Eye (tissue), 1 donor: ENCODE results near the gene ZNF414.
"Not testable (repeated sequence)": the region's sequence is repeated elsewhere in the genome, so short reads cannot be mapped to it uniquely, and the experiment has no call there.

Source experiments
- DNase-seq: peaks from one replicate; pipeline ENCODE4 v3.0.0-alpha.2; 2015

Gene ZNF414

DNA sequence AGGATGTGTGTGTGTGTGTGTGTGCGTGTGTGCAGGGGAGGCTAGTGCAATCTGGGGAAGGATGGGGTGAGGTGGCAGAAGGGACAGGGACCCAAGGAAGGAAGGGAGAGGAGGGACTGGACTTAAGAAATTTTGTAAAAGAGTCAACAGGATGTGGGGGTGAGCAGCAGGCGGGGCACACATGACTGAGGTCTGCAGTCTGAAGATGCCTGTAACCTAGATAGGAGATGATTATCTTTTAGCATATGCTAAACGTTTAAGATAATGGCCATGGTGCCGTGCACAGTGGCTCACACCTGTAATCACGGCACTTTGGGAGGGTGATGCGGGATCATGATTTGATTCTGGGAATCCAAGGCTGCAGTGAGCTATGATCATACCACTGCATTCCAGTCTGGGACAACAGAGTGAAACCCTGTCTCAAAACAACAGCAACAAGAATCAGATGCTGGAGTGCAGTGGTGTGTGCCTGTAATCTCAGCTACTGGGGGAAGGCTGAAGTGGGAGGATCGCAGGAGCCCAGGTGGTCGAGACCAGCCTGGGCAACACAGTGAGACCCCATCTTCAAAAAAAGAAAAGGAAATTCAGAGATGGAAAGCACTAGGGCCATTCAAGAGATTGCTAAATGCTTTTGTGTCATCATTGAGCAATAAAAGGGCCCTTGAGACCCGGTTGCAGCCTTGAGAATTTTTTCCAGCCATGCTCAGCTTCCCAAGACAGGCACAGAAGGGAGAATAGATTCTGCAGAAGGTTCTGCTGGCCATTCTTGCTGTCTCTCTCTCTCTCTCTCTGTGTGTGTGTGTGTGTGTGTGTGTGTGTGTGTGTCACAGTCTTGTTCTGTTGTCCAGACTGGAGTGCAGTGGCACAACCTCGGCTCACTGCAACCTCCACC lies 3.8 kb upstream of the ZNF414 start:
- DNase-seq, result no peak

- no peak for DNase-seq
Measured at GRCh38 chr19:8515317-8515716, 1.4 kb upstream of the ZNF414 start.

DNA sequence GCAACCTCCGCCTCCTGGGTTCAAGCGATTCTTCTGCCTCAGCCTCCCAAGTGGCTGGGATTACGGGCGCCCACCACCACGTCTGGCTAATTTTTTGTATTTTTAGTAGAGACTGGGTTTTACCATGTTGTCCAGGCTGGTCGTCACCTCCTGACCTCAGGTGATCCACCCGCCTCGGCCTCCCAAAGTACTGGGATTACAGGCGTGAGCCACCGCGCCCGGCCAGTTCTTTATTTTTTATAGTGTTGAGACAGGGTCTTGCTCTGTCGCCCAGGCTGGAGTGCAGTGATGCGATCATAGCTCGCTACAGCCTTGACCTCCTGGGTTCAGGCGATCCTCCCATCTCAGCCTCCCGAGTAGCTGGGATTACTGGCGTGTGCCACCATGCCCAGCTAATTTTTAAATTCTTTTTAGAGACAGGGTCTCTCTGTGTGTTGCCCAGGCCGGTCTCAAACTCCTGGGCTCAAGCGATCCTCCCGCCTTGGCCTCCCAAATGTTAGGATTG lies 590 bp upstream of the ZNF414 start:
- DNase-seq, result not testable (repeated sequence)

- DNase-seq, result no peak
Measured at GRCh38 chr19:8513036-8513686, 806 bp downstream of the ZNF414 start.

DNA sequence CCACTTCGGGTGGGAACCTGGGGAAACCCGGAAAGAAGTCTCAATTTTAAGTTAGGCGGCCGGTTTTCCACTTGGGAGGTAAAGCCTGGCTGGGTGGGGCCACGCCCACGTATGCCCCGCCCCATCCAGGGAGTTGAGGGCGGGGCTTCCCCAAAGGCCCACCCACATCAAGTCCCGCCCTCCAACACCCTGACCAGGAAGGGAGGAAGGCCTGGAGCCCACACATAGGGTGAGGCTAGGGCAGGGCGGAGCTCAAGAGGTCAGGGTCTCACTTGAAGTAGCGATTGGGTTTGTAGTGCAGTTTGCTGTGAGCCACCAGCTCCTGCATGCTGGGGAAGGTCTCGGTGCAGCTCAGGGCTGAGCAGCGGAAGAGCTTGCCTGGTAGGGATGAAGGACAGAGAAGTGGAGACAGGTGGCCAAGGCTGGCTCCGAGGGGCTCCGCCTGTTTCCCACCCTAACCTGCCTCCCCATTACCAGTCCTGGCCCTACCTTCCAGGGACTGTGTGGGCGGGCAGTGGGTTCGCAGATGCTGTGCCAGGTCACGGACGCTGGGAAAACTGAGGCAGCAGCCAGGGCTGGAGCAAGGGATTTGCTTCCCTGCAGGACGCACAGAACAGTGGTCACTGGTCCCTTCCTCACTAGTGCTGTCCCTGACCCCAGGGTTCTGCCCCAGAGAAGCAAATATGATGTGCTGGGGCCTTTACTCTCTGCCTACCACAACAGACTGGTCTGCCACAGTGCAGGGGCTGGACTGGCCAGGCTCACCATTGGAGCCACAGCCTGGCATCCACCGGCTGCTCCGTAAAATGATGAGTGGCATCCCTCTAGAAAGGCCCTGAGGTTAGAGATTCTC lies 1.6 kb downstream of the ZNF414 start:
- DNase-seq, result no peak

DNA sequence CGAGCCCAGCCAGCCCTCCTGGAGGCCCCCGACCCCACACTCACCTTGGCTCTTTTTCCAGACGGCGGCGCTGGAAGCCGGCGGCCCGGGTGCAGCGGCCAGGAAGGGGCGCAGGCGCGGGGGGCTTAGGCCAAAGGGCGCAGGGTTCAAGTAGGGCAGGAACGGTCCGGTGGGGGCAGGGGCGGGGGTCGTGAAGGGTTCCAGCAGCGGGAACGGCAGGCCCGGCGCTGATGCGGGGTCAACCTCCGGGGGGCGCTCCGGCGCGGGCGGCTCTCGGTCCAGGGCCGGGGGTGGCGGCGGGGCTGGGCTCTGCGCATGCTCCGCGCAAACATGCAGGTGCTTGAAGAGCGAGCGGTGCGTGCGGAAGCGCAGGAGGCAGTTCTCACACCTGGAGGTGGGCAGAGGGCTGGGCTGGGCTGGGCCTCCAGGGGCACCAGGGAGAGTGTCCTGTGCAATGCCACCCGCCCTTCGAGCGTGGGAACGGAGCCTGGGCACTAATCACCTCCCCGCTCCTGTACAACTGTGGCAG lies 2.3 kb downstream of the ZNF414 start:
- DNase-seq, result no peak

DNA sequence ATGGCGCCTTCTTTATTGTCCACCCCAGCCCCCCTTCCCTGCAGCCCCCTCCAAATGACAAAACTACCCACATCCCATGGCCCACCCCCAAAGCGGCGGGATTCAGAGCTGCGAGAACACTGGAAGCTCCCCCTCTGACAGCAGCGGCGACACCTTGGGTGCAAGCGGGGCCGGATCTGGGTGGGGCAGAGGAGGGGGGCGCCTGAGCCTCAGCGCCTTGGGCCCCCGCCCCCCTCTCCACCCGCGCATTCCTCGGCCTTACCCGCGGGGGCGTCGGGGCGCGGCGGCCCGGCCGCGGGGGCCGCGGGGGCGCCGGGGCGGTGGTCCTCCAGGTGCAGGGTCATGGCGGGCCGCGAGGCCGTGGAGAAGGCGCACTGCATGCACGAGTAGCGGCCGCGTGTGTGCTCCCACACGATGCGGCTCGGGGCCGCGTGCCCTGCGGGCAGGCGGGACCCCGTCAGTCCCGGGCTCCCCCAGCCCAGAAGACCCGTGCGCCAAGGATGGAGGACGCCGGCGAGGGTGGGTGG lies 3.3 kb downstream of the ZNF414 start:
- no peak for DNase-seq

DNA sequence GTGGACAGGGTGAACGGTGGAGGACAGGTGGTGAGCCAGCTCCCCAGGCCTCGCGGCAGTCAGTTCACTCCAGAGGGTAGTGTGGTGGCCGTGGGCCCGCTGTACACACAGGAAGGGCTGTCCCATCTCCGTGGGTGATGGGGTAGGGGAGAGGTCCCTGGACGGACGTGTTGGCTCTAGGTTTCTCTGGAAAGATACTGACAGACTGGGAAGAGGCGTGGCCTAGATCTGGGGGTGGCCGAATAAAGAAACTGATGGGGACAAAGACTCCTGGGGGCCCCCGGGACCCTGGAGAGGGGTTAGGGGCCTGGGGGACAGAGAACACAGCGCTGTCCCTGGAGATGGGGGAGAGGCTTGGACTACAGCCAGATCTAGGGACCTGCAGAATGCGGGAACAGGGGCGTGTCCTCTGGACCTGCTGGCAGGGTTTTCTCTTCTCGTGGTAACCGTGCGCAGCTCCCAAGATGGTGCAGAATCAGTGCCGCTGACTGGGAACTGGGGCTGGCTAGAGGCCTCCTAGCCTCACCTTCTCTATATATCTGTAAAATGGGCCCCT lies 7.5 kb downstream of the ZNF414 start:
- no peak for DNase-seq

DNA sequence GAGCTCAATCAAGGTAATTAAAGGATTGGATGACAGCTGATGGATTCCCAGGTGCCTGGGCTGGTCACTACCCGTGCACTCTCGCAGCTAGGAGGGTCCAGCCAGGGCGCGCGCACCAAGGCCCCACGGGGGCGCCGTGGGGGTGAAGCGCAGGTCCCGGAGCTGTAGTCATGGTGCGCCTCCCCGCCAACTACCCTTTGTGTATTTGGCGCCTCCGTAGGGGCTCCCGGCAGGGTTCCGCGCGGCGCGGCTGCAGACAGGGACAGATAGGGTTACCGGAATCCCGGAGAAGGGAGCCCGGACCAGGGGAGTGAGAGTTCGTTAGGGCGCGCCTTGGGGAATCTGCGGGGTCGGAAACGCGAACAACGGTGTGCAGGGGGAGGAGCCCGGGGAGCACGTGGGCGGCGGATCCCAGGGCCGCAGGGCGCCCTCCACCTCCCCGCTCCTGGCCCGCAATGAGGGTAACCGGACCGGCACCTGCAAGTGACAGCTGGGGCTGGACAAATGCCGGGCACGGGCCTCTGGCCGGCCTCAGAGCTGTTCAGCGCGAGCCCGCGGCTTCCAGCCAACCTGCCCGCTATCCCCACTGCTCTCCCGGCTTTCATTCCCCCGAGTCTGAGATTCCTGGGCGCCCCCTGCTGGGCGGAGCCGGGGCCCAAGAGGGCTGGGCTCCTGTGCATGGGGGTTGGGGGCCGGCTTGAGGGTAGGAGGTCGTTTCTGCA lies 8.1 kb downstream of the ZNF414 start:
- peak; percentile 94 for DNase-seq

- no peak for DNase-seq
Measured at GRCh38 chr19:8504919-8505318, 9.0 kb downstream of the ZNF414 start.

DNA sequence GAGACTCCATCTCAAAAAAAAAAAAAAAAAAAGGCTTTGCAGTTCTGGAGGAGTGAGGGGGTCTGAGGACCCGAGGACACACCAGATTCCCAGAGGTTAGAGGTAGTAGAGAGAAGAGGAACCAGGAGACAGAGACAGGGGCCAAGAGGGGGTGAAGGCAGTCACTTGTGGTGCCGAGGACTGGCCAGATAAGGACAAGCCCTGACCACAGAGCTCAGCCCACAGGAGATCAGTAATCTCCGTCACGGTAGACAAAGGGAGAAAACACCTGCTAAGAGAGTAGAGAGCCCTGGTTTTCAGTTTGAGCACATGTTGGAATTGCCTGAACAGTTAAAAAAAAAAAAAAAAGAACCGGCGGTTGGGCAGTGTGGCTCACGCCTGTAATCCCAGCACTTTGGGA lies 9.8 kb downstream of the ZNF414 start:
- no peak for DNase-seq

DNA sequence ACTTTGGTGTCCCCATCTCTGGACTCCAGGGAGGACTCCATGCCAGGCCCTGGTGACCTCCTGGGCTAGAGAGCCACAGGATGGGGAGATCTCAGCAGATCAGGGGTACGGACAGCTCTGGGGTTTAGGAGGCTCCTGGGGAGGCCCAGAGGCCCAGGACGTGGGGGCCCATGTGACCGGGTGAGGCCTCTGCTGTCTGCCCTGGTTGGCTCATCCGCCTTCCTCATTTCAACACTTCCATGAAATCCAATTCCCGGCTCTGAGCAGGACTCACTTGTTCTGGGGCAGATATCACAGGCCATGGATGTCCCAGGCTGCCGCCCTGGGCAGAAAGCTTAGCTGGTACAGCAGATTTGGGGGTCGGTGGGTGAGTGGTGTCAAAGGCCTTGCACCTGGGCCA lies 10.5 kb downstream of the ZNF414 start:
- no peak for DNase-seq

- DNase-seq, result no peak
Measured at GRCh38 chr19:8501981-8502380, 12.0 kb downstream of the ZNF414 start.

GRCh38 chr19:8501516-8501915 lies 12.5 kb downstream of the ZNF414 start:
- no peak for DNase-seq

DNA sequence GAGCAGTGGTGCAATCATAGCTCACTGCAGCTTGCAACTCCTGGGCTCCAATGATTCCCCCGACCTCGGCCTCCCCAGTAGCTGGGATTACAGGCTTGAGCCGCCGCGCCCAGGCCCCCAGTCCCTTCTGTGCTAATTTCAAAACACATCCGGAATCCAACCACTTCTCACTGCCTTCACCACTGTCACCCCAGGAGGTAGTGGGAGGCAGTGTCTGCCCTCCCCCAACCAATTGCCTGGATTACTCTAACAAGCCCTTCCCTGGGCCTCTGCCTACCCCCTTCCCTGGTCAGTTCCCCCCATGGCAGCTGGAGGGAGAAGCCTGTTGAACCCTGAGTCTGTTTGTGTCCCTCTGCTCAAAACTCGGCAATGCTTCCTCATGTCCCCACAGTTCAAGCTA lies 13.8 kb downstream of the ZNF414 start:
- DNase-seq, result peak; percentile 23

GRCh38 chr19:8499048-8499833 lies 14.7 kb downstream of the ZNF414 start:
- DNase-seq, result no peak

DNA sequence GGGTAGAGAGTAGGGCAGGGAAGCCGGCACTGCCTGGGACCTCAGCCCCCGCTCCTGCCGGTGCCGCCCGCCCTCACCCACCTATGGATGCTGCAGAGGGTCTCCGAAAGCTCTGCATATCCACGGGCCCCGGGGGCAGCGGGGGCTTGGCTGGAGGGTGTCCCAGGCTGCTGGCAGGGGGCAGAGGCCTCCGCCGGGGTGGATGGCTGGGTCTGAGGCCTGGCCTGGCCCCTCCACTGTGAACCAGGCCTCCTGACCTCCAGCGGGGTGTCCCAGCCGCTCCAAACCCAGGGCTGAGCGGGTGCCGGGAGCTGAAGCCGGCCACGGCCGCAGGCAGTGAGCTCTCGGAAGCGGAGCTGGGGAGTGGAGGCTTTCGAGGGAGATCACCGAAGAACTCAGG lies 15.7 kb downstream of the ZNF414 start:
- no peak for DNase-seq

- no peak for DNase-seq
Measured at GRCh38 chr19:8494158-8494557, 19.8 kb downstream of the ZNF414 start.

- no peak for DNase-seq
Measured at GRCh38 chr19:8491574-8491973, 22.4 kb downstream of the ZNF414 start.

GRCh38 chr19:8490873-8491272 lies 23.1 kb downstream of the ZNF414 start:
- no peak for DNase-seq

DNA sequence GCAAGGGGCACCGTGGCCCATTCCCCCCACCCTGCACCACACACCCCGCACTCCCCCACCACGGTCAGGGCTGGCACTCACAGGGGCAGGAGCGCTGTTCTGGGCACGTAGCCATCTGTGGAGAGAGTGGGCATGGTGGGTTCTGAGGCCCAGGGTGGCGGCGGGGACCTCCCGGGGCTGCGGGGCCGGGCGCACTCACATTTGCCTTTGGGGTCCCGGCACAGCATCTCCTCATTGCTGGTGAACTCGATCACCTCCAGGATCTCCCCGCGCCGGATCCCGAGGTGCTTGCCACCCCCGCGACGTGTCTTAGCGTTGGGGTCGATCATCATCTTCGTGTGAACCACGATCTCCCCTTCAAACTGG lies 23.6 kb downstream of the ZNF414 start:
- no peak for DNase-seq
